ENCODE results near the gene ZNF491. TPM values are rescaled to one million over a fixed set of nuclear protein-coding genes. Genes with fewer than 3 reads are reported as not detected.
"Not testable (repeated sequence)": the region's sequence is repeated elsewhere in the genome, so short reads cannot be mapped to it uniquely, and the experiment has no call there.

Gene ZNF491
- total RNA-seq, 2 experiments from 2014 or later, result 3.1 to 3.6 TPM

- no peaks in the 10 kb centered on the region for H3K27me3 Mint-ChIP-seq
- peaks cover 3% of the 10 kb centered on the region for H3K4me1 Mint-ChIP-seq
- H3K4me3 Mint-ChIP-seq, result no peak overlapping the region
- H3K36me3 Mint-ChIP-seq, result peaks cover 66% of the 10 kb centered on the region
- H3K9me3 Mint-ChIP-seq, result peaks cover 23% of the 10 kb centered on the region
- POLR2A ChIA-PET, result no interaction called here
- H3K27ac Mint-ChIP-seq, result no peak overlapping the region
- no peak for DNase-seq
- no peak for ATAC-seq (ENCODE audit: low read depth)
Observed at GRCh38 chr19:11821474-11822109, 23.3 kb downstream of the ZNF491 start.

- Mint-ChIP-seq H3K9me3 (peaks cover 42% of the 10 kb centered on the region), H3K36me3 (peaks cover 84% of the 10 kb centered on the region)
- H3K4me3 Mint-ChIP-seq; DNase-seq; H3K27ac Mint-ChIP-seq; H3K4me1 Mint-ChIP-seq; H3K27me3 Mint-ChIP-seq; POLR2A ChIA-PET; ATAC-seq (ENCODE audit: low read depth): not testable (repeated sequence)
Observed at GRCh38 chr19:11828957-11829876, 30.9 kb downstream of the ZNF491 start.

- Mint-ChIP-seq H3K27ac (no peak overlapping the region), H3K4me3 (no peak overlapping the region), H3K36me3 (peaks cover 77% of the 10 kb centered on the region), H3K27me3 (no peaks in the 10 kb centered on the region), H3K9me3 (peaks cover 51% of the 10 kb centered on the region), H3K4me1 (no peaks in the 10 kb centered on the region)
- ATAC-seq (ENCODE audit: low read depth), result no peak
- POLR2A ChIA-PET, result no interaction called here
- DNase-seq, result no peak
Observed at GRCh38 chr19:11832253-11832912, 34.1 kb downstream of the ZNF491 start.

- Mint-ChIP-seq H3K4me3 (no peak overlapping the region), H3K36me3 (peaks cover 66% of the 10 kb centered on the region), H3K27ac (no peak overlapping the region), H3K9me3 (peaks cover 46% of the 10 kb centered on the region), H3K27me3 (no peaks in the 10 kb centered on the region), H3K4me1 (no peaks in the 10 kb centered on the region)
- no peak for DNase-seq
- POLR2A ChIA-PET, result no interaction called here
- no peak for ATAC-seq (ENCODE audit: low read depth)
Observed at GRCh38 chr19:11833541-11833940, 35.2 kb downstream of the ZNF491 start.

GRCh38 chr19:11835626-11836066 is 37.3 kb downstream of the ZNF491 start:
- Mint-ChIP-seq H3K36me3 (peaks cover 45% of the 10 kb centered on the region), H3K9me3 (peaks cover 44% of the 10 kb centered on the region)
- POLR2A ChIA-PET; DNase-seq; H3K27me3 Mint-ChIP-seq; H3K27ac Mint-ChIP-seq; ATAC-seq (ENCODE audit: low read depth); H3K4me3 Mint-ChIP-seq; H3K4me1 Mint-ChIP-seq: not testable (repeated sequence)

- DNase-seq (no peak), ATAC-seq (ENCODE audit: low read depth) (no peak)
- Mint-ChIP-seq H3K4me3 (no peak overlapping the region), H3K27ac (no peak overlapping the region), H3K36me3 (no peaks in the 10 kb centered on the region), H3K9me3 (peaks cover 14% of the 10 kb centered on the region), H3K4me1 (peaks cover 6% of the 10 kb centered on the region), H3K27me3 (no peaks in the 10 kb centered on the region)
- POLR2A ChIA-PET, result no interaction called here
Observed at GRCh38 chr19:11843722-11844121, 45.4 kb downstream of the ZNF491 start.

GRCh38 chr19:11847615-11848014 is 49.3 kb downstream of the ZNF491 start:
- H3K27ac Mint-ChIP-seq, result peak overlapping the region; percentile 15

GRCh38 chr19:11848200-11848593 is 49.9 kb downstream of the ZNF491 start:
- ATAC-seq (ENCODE audit: low read depth) (no peak), DNase-seq (no peak)
- Mint-ChIP-seq H3K4me1 (peaks cover 11% of the 10 kb centered on the region), H3K4me3 (peak overlapping the region; percentile 90), H3K27ac (peak overlapping the region; percentile 89), H3K27me3 (no peaks in the 10 kb centered on the region), H3K36me3 (peaks cover 29% of the 10 kb centered on the region), H3K9me3 (peaks cover 5% of the 10 kb centered on the region)
- POLR2A ChIA-PET, result interaction anchor here (0.6 to 2.8 kb wide), 4 partner anchors 34 to 140 kb away, joined by 3 to 13 read pairs (median 6); partner anchors contain the start of genes ZNF440, ZNF491 and ZNF700

More at GRCh38 chr19:11847615-11848014, 49.3 kb downstream of the ZNF491 start:
- ATAC-seq (ENCODE audit: low read depth); H3K9me3 Mint-ChIP-seq; DNase-seq; H3K27me3 Mint-ChIP-seq: not testable (repeated sequence)
- Mint-ChIP-seq H3K4me3 (peak overlapping the region; percentile 90), H3K36me3 (peaks cover 26% of the 10 kb centered on the region), H3K4me1 (peaks cover 11% of the 10 kb centered on the region)
- POLR2A ChIA-PET, result interaction anchor here (1.4 to 2.8 kb wide), 3 partner anchors 33 to 50 kb away, joined by 3 to 13 read pairs (median 8); partner anchors contain the start of genes ZNF440 and ZNF491

- Mint-ChIP-seq H3K4me3 (peak within 1 kb of the TSS; percentile 90), H3K27me3 (no peaks in the 10 kb centered on the region), H3K36me3 (peaks cover 33% of the 10 kb centered on the region), H3K9me3 (peaks cover 2% of the 10 kb centered on the region), H3K4me1 (peaks cover 11% of the 10 kb centered on the region), H3K27ac (peak within 1 kb of the TSS; percentile 89)
- ATAC-seq (ENCODE audit: low read depth) (peak; percentile 99), DNase-seq (peak; percentile 91)
- POLR2A ChIA-PET, result interaction anchor here (0.6 to 2.8 kb wide), 6 partner anchors 9 to 691 kb away, joined by 3 to 13 read pairs (median 4); partner anchors contain the start of genes ZNF440, ZNF491 and ZNF700
Observed at GRCh38 chr19:11848594-11849469, 50.5 kb downstream of the ZNF491 start, which contains the start of gene ZNF439. Gene ZNF439, plus strand, starts transcription at chr19:11848726. Its CDS starts 142 bp downstream, at chr19:11848868.

GRCh38 chr19:11850289-11850688 is 52.0 kb downstream of the ZNF491 start:
- H3K9me3 Mint-ChIP-seq; DNase-seq; H3K27me3 Mint-ChIP-seq; H3K27ac Mint-ChIP-seq; H3K4me3 Mint-ChIP-seq; ATAC-seq (ENCODE audit: low read depth): not testable (repeated sequence)
- H3K36me3 Mint-ChIP-seq, result peaks cover 42% of the 10 kb centered on the region
- POLR2A ChIA-PET, result interaction anchor here (2.8 kb wide), 1 partner anchor 36 kb away, joined by 13 read pairs; the partner anchor contains the start of gene ZNF440
- peaks cover 11% of the 10 kb centered on the region for H3K4me1 Mint-ChIP-seq

- no peak overlapping the region for H3K4me3 Mint-ChIP-seq
- ATAC-seq (ENCODE audit: low read depth) (no peak), DNase-seq (no peak)
- H3K4me1 Mint-ChIP-seq, result peaks cover 7% of the 10 kb centered on the region
- POLR2A ChIA-PET, result no interaction called here
- H3K27me3 Mint-ChIP-seq, result no peaks in the 10 kb centered on the region
- peaks cover 68% of the 10 kb centered on the region for H3K36me3 Mint-ChIP-seq
- H3K9me3 Mint-ChIP-seq, result peaks cover 29% of the 10 kb centered on the region
- no peak overlapping the region for H3K27ac Mint-ChIP-seq
Observed at GRCh38 chr19:11853358-11853757, 55.0 kb downstream of the ZNF491 start.

- POLR2A ChIA-PET, result interaction anchor here (0.6 kb wide), 1 partner anchor 619 kb away, joined by 6 read pairs; no protein-coding TSS in a partner anchor
- no peaks in the 10 kb centered on the region for H3K4me1 Mint-ChIP-seq
- no peaks in the 10 kb centered on the region for H3K27me3 Mint-ChIP-seq
- no peak overlapping the region for H3K4me3 Mint-ChIP-seq
- H3K9me3 Mint-ChIP-seq, result peaks cover 40% of the 10 kb centered on the region
- ATAC-seq (ENCODE audit: low read depth) (no peak), DNase-seq (no peak)
- H3K27ac Mint-ChIP-seq, result no peak overlapping the region
- H3K36me3 Mint-ChIP-seq, result peaks cover 53% of the 10 kb centered on the region
Observed at GRCh38 chr19:11856596-11857250, 58.4 kb downstream of the ZNF491 start.
